ENCODE data around the gene P3H1. TPM values are rescaled to one million over a fixed set of nuclear protein-coding genes. Genes with fewer than 3 reads are reported as not detected.
"Not testable (repeated sequence)": the region's sequence is repeated elsewhere in the genome, so short reads cannot be mapped to it uniquely, and the experiment has no call there.

Gene P3H1
- total RNA-seq, 1 experiment from 2014 or later: 47.1 TPM

GRCh38 chr1:42730002-42730401 lies 36.8 kb downstream of the P3H1 start:
- H2BK15ac ChIP-seq (ENCODE audit: low read depth, low read length): no peak overlapping the region
- H3K18ac ChIP-seq (ENCODE audit: insufficient read length, low read depth, low read length): no peak overlapping the region
- Mint-ChIP-seq H3K27me3 (ENCODE audit: low read depth) (no peaks in the 10 kb centered on the region; the same call in 1 of the 2 replicates), H3K9me3 (no peaks in the 10 kb centered on the region), H3K36me3 (ENCODE audit: insufficient read depth in 1 of 3, low read depth in 3 of 3) (peaks cover 0 to 3% (median 0%) of the 10 kb centered on the region in 3 experiments; a peak in 2 of 7 replicates), H3K27ac (no peak overlapping the region), H3K4me3 (peak overlapping the region in 1 of 2 experiments; percentile 39; a peak in 1 of 5 replicates), H3K4me1 (peaks cover 11 to 26% of the 10 kb centered on the region in 2 experiments)
- WGBS (ENCODE audit: extremely low coverage, insufficient read length, low lambda C conversion rate): no CpG with 5 or more reads among the region's 3 CpGs
- H3K14ac ChIP-seq (ENCODE audit: insufficient read depth, low read length): no peak overlapping the region
- no peak overlapping the region for H4K91ac ChIP-seq (ENCODE audit: insufficient read length, low read depth, low read length)
- H2BK5ac ChIP-seq (ENCODE audit: insufficient read length, low read length): no peak overlapping the region
- H3K4me2 ChIP-seq (ENCODE audit: insufficient read depth, insufficient read length, low read length): no peak overlapping the region
- H4K8ac ChIP-seq (replicated peaks; ENCODE audit: insufficient read length, low read depth, low read length): no peak overlapping the region
- no peak overlapping the region for H3K27ac ChIP-seq (ENCODE audit: insufficient read length, low read depth, low read length)
- TF ChIP-seq CTCF (conservative IDR thresholded peaks at IDR 0.05): peak; percentile 21; the same call in 1 of the 3 replicates
- H2AFZ ChIP-seq (ENCODE audit: low read length): no peak overlapping the region
- H2AK5ac ChIP-seq (ENCODE audit: insufficient read length, low read length): no peak overlapping the region
- H3K56ac ChIP-seq (ENCODE audit: insufficient read length, low read depth, low read length): no peak overlapping the region
- no peaks in the 10 kb centered on the region for H3K79me1 ChIP-seq (ENCODE audit: insufficient read depth, low read depth, low read length, poor library complexity, severe bottlenecking)
- no peaks in the 10 kb centered on the region for H3K23me2 ChIP-seq (ENCODE audit: insufficient read length, low read depth, low read length, poor library complexity, severe bottlenecking)
- H4K20me1 ChIP-seq (ENCODE audit: control insufficient read depth, insufficient read depth, insufficient read length): no peaks in the 10 kb centered on the region
- no peaks in the 10 kb centered on the region; the same call in 1 of the 2 replicates for H3K4me1 ChIP-seq (ENCODE audit: insufficient read depth, low read length)
- no peak for DNase-seq
- no peaks in the 10 kb centered on the region for H3K27me3 ChIP-seq (ENCODE audit: insufficient read depth, low read length)
- no peak overlapping the region for H3K23ac ChIP-seq (ENCODE audit: insufficient read length, low read depth, low read length)
- no peak overlapping the region for H3K9ac ChIP-seq (ENCODE audit: extremely low read depth, insufficient read length, low read length)
- H2BK120ac ChIP-seq (ENCODE audit: low read depth, low read length, poor library complexity, severe bottlenecking): no peak overlapping the region
- no peaks in the 10 kb centered on the region for H3K9me3 ChIP-seq (ENCODE audit: control insufficient read depth, low read depth, low read length)
- no peaks in the 10 kb centered on the region for H3K79me2 ChIP-seq (ENCODE audit: insufficient read depth, low read length)
- H2BK12ac ChIP-seq (ENCODE audit: insufficient read length, low read depth, low read length): no peak overlapping the region
- H2BK20ac ChIP-seq (ENCODE audit: low read depth, low read length, poor library complexity, severe bottlenecking): no peak overlapping the region
- no peak overlapping the region for H3T11ph ChIP-seq (ENCODE audit: low read length)
- H4K5ac ChIP-seq (ENCODE audit: insufficient read length, low read depth, low read length): no peak overlapping the region
- H3K4ac ChIP-seq (ENCODE audit: low read depth, low read length): no peak overlapping the region

DNA sequence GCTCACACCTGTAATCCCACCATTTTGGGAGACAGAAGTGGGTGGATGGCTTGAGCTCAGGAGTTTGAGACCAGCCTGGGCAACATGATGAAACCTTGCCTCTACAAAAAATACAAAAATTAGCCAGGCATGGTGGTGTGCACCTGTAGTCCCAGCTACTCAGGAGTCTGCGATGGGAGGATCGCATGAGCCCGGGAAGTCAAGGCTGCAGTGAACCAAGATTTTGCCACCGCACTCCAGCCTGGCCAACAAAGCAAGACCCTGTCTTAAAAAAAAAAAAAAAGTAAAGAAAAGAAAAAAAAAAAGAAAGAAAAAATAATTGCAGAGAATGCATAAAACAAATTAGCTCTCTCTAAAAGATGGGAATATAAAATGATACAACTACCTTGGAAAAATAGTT lies 41.0 kb downstream of the P3H1 start:
- H2BK12ac ChIP-seq (ENCODE audit: insufficient read length, low read depth, low read length); H3K36me3 Mint-ChIP-seq (ENCODE audit: insufficient read depth in 1 of 3, low read depth in 3 of 3); H3K4me3 Mint-ChIP-seq; H3K4me2 ChIP-seq (ENCODE audit: insufficient read depth, insufficient read length, low read length); H4K8ac ChIP-seq (replicated peaks; ENCODE audit: insufficient read length, low read depth, low read length); H2BK20ac ChIP-seq (ENCODE audit: low read depth, low read length, poor library complexity, severe bottlenecking); H3K23ac ChIP-seq (ENCODE audit: insufficient read length, low read depth, low read length); DNase-seq; H3K27me3 Mint-ChIP-seq (ENCODE audit: low read depth); H2BK5ac ChIP-seq (ENCODE audit: insufficient read length, low read length); H3K4ac ChIP-seq (ENCODE audit: low read depth, low read length); H4K91ac ChIP-seq (ENCODE audit: insufficient read length, low read depth, low read length); H3K56ac ChIP-seq (ENCODE audit: insufficient read length, low read depth, low read length); H2AFZ ChIP-seq (ENCODE audit: low read length); H3K79me1 ChIP-seq (ENCODE audit: insufficient read depth, low read depth, low read length, poor library complexity, severe bottlenecking); H3K4me1 Mint-ChIP-seq; H3K23me2 ChIP-seq (ENCODE audit: insufficient read length, low read depth, low read length, poor library complexity, severe bottlenecking); H3K27ac ChIP-seq (ENCODE audit: insufficient read length, low read depth, low read length); H3K27ac Mint-ChIP-seq; H3K27me3 ChIP-seq (ENCODE audit: insufficient read depth, low read length); H2BK15ac ChIP-seq (ENCODE audit: low read depth, low read length); H3K14ac ChIP-seq (ENCODE audit: insufficient read depth, low read length); H4K20me1 ChIP-seq (ENCODE audit: control insufficient read depth, insufficient read depth, insufficient read length); H2AK5ac ChIP-seq (ENCODE audit: insufficient read length, low read length); H3K4me1 ChIP-seq (ENCODE audit: insufficient read depth, low read length); H3K18ac ChIP-seq (ENCODE audit: insufficient read length, low read depth, low read length); H3K9ac ChIP-seq (ENCODE audit: extremely low read depth, insufficient read length, low read length); H3T11ph ChIP-seq (ENCODE audit: low read length); H2BK120ac ChIP-seq (ENCODE audit: low read depth, low read length, poor library complexity, severe bottlenecking); H3K79me2 ChIP-seq (ENCODE audit: insufficient read depth, low read length); H3K9me3 Mint-ChIP-seq; H4K5ac ChIP-seq (ENCODE audit: insufficient read length, low read depth, low read length); H3K9me3 ChIP-seq (ENCODE audit: control insufficient read depth, low read depth, low read length): not testable (repeated sequence)
- no CpG with 5 or more reads among the region's 4 CpGs for WGBS (ENCODE audit: extremely low coverage, insufficient read length, low lambda C conversion rate)

Data from H9 (cell line).